SKM-1 (cell line): Measurements from ENCODE around the gene HOXC13.

Experiments
- DNase-seq: peaks from one replicate; lab custom pipeline; 2025; ENCODE audit not compliant: unreplicated experiment; lab: John Stamatoyannopoulos, UW

HOXC13 gene

DNA sequence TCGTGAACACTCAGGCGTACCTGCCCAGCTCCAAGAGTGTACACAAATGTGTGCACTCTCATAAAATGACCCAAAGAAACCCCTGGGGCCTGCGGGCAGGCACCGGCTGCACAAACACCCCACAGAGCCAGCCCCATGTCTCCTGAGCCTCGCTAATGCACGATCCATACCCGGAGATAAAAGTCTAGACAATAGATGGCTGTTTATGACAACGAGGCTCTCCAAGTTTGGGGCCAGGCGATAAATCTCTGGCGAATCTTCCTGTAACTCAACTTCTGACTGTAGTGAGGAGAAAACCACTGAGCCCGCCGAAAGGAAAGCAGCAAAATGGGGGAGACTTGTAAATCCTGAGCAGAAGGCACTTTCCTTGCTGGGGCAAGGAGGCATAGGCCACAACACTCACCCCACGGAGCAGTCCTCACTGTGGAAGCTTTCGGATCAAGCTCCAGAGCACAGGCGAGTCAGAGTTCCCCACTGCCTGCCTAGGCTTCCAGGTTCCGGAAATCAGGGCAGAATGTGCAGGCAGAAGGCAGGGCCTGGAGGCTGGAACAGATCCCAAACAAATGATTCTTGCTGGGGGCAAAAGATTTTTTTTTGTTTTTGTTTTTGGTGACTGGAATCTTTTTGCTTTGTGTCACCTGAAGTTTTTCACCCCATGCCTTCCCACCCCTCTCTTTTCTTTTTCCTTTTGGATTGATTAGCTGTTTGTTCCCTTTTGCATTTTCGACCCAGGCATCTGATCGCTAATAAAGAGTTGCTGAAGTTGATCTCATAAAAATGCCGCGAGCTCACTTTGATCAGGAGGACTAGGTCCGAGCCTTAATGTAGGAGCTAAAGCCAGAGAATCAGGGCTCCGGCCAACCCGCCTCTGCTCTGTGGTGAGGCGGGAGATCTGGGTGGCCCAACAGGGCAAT lies 29.8 kb downstream of the HOXC13 start:
- DNase-seq = no peak

DNA sequence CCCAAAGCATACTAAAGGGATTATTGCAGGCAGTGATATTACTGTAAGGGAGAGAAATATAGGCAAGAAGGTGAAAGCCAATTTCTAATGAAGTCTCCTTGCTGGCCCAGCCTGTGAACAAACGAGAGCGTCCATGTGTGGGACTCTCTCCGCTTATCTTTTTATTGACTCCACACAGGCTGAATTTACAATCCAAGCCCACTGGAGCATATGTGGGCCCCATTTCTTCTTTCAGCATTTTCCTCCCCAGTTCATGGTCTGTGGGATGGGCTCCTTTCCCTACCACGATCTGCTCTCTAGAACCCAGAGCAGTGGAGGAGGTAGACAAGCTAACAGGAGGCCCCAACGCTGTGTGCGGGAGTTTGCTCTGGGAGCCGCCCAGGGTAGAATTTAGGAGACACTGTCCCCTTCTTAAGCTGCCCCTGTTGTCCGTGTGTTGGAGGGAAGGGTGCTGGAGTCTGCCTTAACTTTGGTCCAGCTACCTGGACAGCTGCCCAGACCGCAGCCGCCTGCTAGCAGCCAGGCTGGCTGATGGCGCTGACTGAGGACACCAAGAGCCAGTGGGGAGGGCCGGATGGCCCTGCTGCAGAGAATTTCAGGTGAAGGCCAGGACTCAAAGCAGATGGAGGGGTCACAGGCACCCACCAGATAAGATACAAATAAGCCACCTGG lies 31.1 kb downstream of the HOXC13 start:
- no peak for DNase-seq

DNA sequence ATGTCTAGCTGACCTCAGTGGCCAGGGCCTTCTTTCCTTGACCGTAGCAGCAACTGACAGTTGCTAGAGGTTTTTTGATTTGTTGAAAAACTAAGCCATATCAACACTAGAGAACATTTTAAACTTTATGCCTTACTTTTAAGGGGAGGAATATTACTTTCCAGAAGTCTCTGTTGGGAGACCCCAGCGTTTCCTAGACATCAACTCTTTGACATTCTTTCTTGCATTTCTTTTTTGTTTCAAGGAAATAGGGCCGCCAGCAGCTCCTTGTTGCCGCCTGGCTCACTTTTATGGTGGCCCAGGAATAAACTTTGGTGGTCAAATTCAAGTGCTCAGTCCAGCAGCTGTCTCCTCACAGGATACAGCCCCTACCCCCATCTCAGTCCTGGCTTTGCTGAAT lies 31.8 kb downstream of the HOXC13 start:
- no peak for DNase-seq

DNA sequence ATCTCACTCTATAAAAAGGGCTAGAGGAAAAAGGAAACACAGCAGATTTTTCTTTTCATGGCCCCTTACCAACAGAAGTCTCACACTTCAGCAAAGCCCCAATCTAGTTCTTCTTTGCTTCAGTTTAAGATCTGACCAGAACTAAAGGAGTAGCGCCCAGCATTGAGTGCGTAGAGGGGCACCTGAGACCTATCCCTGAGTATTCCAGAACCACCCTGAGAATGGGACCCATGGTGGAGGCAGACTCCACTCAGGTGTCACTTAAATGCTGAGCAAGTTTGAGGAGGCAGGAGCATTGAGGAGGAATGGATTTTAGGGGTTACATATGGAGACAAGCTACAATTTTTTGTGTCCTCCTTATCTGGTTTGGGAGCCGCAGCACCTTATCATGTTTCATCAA lies 32.5 kb downstream of the HOXC13 start:
- no peak for DNase-seq

DNA sequence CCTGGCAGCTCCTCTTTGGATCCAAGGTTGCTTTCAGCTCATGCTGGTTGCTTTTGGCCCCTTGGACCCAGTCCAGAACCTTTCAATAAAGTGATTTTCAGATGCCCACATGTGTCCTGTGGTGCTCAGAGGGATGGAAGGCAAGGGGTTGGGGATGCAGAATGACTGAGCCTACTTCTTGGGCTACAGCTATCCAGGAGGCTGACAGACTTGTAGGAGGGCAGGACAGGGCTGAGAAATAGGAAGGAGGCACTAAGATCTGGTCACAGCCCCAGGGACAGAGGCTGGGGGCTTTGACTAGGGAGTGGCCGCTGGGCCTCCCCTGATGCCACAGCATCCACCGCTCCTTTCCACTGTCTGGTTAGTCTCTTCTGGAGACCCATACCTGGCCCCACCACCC lies 33.1 kb downstream of the HOXC13 start:
- DNase-seq = no peak

DNA sequence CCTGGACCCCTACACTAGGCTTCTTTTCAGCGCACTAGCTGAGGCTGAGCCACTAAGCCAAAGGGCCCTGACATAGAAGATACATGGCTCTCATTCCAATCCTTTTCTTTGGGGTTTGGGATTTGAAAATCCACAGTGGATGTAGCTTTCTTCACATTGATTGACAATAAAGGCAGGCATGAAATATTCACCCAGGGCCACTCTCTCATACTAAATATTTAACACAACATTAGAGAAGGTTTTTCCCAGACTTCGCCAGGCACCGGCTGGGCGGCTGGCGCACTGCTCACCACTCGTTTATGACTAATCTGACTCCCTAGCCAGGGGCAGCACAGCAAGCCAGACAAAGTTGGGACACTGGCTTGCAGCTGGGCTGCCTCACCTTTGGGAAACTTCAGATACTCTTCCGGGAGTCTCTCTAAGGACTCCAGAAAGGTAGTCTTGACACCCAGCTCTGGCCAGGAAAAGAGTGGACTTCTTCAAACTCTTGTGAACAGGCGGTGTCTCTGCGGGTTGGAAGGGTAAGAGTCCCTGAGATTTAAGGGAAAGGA lies 33.6 kb downstream of the HOXC13 start:
- DNase-seq = no peak

DNA sequence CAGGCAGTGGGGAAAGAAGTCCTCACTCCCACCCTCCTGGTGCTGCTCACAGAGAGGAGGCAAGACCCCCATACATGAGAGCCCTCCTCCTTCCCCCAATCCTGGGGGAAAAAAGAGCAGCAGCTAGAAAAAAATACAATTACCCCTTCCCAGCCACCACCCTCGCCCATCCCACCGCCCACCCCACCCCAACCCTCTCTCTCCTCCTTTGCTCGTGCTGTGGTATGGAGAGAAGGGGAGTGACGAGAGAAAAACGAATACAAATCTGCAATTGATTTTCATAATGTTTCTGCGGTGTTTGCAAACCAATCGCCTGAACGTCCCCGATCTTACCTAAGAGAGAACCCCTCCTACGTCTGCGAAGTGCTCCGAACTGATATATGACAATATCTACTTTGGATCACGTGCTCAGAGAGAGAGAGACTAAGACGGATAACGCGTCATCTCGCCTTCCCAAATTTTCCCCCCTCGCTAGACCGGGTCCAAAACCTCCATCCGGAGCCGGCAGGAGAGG lies 34.1 kb downstream of the HOXC13 start, which contains the start of gene HOXC11:
Gene HOXC11, plus strand, starts transcription at position 405 of the 514 bp plus-strand sequence. CDS start 116 bp downstream, outside the sequence.
- no peak for DNase-seq

DNA sequence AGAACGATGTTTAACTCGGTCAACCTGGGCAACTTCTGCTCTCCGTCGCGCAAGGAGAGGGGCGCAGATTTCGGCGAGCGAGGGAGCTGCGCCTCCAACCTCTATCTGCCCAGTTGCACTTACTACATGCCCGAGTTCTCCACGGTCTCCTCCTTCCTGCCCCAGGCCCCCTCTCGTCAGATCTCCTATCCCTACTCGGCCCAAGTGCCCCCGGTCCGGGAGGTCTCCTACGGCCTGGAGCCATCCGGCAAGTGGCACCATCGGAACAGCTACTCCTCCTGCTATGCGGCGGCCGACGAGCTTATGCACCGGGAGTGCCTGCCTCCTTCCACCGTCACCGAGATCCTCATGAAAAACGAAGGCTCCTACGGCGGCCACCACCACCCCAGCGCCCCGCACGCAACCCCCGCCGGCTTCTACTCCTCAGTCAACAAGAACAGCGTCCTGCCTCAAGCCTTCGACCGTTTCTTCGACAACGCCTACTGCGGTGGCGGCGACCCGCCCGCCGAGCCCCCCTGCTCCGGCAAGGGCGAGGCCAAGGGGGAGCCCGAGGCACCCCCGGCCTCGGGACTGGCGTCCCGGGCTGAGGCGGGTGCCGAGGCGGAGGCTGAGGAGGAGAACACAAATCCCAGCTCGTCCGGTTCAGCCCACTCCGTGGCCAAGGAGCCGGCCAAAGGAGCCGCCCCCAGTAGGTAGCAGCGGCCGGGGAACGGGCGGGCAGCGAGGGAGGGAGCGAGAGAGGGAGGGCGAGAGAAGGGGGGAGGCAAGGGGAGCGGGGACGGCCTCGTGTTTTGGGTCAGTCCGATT lies 34.8 kb downstream of the HOXC13 start:
- DNase-seq = no peak

DNA sequence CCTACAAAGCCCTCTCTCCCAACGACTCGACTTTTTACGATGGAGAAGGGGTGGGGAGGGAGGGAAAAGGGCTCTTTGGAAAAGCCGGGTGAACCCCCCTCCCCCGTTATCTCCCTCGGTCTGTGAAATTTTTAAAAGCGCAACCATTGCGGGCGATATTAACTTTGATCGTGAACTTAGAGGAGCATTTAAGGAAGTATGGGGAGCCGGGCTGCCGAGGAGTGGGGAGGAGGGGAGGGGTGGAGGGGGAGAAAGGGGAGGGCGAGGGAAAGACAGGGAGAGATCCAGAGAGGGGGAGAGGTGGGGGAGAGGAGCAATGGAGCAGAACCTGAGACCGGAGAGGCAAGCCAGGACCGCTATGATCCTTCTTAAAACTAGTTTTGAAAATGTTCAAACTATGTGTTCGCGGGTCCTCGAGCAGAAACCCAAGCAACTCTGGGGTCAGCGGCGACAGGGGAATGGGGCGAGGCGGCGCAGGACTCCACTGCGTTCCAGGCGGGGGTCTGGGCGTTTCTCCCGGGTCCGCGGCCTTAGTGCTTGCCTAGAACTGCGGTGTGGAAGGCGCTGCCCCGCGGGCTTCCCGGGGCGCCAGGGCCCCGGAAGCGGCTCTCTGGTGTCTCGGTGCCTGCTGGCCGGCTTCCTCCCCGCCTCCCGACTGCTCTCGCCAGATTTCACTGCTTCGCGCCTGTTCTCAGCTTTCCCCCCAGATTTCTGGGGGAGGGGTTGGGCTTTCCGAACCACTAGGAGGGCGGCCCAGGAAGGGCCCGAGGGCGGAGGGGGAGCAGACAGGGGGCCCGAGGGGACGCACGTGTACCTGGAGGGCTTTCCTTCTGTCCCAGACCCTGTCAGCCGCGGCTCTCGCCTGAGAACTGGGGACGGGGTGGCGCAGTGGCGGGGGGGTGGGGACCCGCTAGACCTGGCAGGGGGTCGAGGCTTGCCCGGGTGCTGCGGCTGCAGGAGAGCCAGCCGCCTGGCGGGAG lies 35.7 kb downstream of the HOXC13 start, which contains the start of gene HOTAIR:
Gene HOTAIR, minus strand, starts transcription at position 871 of the 980 bp plus-strand sequence.
- no peak for DNase-seq

DNA sequence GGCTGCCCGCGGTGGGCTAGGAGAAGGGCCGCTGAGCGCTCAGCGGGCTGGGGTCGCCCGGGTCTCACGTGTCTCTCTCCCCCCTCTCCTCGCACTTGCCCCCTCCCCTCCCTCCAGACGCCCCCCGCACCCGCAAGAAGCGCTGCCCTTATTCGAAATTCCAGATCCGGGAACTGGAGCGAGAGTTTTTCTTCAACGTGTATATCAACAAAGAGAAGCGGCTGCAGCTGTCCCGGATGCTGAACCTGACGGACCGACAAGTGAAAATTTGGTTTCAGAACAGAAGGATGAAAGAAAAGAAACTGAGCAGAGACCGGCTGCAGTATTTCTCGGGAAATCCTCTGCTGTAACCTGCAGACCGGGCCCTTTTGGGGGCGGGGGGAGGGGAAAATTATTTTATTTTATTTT lies 36.4 kb downstream of the HOXC13 start:
- DNase-seq = no peak

DNA sequence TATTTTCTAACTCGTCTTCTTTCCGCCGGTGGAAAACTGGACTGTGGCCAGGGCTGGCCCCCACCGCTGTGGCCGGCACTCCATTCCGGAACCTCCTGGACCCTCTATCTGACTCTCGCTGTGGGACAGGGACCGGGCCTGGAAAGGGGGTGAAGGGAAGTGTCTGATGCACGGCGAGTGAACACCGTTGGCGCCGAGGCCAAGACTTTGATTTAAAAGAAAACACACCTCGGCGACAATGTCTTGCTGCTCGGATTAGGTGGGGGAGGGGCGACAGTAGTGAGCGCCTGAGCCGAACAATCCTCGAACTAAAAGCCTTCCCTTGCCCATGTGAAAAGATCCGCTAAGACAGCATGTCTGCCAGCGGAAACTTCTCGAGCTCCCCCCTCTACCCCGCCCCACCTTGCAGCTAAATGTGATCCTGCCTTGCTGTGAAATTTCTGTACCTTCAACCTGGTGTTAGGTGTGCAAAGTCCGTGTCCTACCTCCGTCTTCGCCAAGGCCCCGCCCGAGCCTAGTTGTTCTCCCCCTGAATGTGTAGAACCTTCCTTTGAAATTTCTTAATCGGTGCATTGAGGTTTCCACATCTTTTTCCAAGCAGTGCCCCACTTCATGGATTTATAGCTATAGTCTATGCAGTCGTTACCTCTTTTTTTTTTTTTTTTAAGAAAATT lies 37.0 kb downstream of the HOXC13 start:
- DNase-seq = no peak

DNA sequence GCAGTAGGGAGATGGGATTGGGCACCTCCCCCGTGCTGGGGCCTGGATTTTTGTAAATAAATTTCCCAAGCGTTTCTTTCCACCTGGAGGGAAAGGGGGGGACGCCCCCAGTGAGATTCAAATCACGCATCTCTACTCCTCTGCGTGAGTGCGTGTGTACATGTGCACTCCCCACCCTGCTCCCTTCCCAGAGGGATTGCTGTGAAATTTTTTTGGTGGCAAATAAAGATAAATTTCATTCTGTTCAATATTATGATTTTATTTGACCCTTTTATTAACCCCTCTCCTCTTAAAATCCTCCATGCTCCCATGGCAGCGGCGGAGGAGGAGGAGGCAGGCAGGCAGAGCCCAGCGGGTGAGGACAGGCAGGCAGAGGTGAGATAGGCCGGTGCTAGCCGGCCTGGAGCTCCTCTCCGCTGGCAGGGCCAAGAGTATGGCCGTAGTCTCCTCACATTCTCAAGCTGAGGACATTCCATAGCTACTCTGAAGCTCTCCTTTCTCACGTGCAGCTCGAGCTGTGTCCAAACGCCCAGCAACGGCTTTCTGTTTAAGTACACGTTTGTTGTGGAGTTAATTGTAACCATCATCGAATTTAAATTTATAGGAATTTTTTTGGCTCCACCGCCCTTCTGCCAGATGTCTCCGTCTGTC lies 37.7 kb downstream of the HOXC13 start:
- no peak for DNase-seq

DNA sequence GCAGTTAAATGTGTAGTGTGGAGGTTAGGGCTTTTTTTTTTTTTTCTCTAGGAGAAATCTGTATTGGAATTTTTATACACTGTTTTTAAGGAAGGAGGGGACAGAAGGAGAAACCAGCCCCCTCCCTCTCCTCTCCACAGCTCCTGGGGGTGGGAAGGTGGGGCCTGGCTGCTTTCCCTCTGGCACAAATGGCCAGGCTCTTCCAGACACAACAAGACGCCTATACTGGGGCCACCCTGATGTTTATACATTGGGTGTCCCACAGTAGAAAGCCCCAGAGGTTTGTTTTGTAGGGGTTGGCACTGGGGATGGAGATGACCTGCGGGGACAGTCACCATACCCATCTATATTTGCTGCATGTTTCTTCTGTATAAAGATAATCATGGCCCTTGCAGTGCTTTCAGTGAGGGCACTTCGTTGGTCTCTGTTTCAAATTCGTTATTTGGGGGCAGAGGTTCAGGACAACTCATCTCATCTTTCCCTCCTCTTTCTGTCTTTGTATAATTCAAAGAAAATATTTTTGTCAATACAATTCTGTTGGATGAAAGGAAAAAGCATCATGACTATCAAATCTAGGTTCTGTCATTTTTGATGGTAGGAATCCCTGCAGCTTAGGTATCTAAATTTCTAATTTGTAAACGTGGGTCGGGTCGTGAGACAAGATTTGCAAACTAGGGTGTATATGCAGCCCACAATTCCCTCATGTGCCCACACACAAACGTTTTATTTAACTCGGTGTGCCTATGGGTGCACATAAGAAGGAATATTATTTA lies 38.4 kb downstream of the HOXC13 start:
- no peak for DNase-seq

DNA sequence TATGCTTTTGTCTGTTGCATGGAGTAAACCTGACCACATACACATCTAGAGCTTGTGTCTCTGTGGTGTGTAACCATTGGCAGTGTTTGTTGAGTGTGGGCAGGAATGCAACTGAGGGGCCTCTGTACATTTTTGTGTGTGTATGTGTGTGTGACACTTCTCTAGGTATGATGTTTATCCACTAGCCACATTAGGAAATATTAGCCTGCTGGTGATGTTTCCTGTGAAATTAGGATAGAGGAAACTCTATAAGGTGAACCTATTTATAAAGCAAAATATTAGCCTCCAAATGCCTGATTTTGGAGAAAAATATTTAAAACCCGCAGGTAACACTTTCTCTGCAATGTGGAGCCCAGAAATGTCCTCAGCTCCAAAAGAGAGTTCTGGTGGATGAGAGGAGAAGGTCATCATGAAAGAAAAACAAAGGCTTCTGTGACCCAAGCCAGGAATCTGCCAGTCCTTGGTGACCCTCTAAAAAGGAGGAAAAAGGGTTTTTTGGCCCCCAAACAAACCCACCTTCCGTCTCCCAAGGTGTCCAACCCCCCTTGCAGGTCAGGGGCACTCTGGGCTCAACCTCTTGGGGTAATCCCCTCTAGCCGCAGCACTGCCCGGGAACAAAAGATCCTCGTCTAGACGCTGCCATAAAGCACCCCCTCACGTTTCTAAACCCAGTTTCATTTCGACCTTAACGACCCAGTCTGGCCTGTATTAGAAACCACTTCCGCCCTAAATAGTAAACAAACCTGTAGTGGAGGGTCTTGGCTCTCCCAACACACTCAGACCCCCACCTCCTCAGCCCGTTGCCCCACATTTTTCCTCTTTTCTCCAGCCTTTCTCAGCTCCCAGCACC lies 39.2 kb downstream of the HOXC13 start:
- DNase-seq = no peak

DNA sequence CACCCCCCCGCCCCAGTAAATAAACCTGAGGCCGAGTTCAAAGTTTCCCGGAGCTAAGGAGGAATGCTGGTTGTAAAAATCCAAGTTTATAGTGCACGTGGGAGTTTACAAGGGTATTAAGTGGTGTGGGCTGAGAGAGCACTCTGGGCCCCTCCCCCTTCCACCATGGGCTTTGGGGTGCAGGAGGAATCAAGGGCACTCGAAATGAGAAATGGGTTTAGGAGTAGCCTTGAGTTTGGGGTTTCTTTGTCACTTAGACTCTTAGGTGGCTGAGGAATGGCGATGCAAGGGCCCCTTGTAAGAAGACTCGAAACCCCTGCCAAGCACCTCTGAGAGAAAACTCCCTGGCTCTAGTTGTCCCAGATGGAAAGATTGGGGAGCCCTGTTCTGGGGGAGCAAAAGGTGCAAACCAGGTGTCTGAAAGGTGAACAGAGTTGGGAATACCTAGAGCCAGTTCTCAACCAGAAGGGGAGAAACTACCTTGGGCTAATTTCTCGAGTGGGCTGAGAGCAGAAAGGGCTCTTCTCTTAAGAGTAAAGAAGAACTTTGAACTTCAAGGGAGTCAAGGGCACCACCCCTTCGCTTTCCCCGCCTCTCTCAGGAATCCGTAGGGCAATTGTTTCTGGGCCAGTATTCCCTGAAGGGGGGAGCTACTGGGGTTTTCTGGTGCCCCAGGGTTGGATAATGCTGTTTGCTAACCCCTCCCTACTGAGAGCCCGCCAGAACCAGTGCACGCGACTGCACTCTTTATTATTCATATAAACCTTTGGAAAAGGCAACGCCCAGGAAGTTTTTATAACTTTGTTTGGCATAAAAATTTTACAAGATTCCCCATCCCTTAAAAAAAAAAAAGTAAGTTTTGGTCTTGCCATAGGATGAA lies 40.1 kb downstream of the HOXC13 start:
- no peak for DNase-seq
